GM18498 (cell line): ENCODE data around the gene TPH2.

ENCODE experiments used
- ATAC-seq: cut with Tn5 transposase; IDR thresholded peaks from one replicate; pipeline ENCODE4 v1.9.1; 2021; ENCODE audit warnings: mild to moderate bottlenecking, moderate library complexity; ENCODE audit not compliant: unreplicated experiment

Gene TPH2

DNA sequence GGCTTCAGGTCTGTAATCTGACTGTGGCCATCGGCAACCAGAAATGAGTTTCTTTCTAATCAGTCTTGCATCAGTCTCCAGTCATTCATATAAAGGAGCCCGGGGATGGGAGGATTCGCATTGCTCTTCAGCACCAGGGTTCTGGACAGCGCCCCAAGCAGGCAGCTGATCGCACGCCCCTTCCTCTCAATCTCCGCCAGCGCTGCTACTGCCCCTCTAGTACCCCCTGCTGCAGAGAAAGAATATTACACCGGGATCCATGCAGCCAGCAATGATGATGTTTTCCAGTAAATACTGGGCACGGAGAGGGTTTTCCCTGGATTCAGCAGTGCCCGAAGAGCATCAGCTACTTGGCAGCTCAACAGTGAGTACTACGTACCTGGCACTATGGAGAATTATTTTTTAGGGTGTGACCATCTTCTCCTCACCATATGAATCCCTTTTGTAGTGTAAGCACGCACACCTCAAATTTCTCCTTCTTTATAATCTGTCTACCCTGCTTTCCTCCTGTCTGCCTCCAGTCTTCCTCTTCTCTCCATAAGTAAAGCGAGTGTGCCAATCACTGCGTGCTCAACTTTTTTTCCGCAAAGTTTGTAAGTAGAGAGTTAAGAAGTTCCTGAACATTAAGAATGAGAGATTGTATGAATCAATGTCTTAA lies at the start of gene TPH2:
TSS of gene TPH2 (plus strand) at position 118 of the 658 bp plus-strand sequence. CDS start at position 260, 142 bp downstream.
- peak; percentile 78 for ATAC-seq

DNA sequence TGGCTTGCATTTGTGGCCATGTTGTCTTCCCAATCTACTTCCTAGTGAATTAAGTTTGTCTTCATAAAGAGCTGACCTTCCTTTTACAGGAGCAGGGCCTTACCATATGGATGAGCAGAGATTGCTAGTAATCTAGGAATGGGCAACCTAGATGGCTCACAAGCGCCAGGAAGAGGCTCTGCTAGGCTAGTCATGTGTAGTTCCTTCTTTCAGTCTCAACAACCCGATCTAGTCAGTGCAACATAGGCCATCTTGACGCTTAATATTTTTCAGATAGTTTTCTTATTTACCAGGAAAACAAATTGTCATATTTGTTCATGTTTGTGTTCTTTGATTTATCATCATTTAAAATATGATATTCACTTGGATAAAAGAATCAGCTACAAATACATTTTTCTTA lies 48.2 kb upstream of the TPH2 start:
- ATAC-seq: no peak

DNA sequence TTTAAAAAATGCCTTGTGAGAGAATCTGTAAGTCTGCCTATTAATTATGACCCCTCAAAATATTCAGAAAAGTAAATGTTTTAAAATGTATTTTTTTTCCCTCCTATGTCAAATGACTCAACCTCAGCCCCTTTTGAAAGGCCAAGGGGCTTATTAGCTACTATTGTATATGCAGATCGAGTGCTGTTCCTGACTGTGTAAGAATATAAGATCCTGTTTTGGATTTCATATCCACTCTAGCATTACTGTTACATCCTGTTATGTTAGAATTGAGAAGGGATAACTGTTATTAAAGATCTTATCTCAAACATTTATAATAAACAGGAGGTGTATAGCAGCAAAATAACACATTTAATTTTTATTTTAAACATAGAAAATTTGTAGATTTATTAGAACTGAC lies 46.6 kb upstream of the TPH2 start:
- no peak for ATAC-seq

DNA sequence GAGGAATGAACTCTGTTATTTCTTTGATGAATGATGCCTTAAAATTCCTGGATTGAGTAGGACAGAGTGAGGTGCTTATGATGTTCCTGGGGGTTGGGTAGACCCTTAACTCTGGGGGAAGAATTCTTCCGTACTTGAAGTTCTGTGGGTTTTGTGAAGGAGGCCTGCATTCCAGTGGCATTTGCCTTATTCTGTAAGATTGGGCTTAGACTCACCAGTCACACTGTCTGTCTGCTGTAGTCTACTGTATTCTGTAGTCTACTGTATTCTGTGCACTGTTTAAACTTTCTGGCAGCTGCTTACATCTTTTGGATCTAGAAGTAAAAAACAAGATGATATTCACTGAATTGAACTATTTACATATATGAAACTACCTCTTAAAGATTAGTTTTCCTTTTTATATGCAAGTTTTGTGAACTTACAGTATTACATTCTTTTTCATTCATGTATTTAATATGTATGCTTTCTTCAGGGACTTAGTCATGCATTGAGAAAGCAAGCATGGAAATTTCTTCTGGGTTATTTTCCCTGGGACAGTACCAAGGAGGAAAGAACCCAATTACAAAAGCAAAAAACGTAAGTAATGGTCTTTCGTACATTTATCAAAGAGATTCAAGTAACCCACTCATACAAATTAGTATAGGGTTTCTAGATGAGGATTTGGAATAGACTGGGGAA lies 42.3 kb upstream of the TPH2 start:
- ATAC-seq: no peak

DNA sequence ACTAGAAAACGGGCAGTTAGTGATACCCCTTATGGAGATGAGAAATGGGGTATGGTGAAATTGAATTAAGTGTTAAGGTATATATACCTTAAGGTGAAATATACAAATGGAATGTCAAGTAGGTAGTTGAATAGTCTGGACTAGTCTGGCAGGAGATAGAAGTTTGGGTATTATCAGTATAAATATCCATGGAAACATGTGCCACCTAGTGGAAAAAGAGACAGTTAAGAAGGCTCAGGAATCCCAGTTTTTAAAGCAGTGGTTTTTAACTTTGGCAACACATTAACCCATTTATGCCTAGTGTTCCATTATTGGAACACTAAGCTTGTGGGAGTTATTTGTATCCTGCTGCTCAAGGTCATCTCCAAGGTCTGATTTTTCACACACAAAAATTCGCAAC lies 38.6 kb upstream of the TPH2 start:
- ATAC-seq: no peak

DNA sequence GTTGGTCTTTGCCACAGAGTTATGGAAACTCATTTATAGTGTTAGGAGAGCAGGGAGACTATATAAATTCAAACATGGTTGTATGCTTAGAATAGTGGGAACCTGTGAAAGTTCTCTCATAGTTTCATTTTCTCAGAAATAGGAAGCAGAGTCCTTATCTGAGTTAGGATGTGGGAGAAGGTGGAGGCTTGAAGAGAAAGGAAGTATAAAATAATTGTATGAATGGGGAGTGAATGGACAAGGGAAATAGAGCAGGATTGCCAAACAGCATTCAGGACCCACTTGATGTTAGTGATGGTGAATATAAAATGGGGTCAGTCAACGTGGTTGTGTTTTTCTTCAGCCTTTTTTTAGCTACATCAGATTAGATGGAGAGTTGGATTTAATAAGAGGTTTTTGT lies 34.0 kb upstream of the TPH2 start:
- no peak for ATAC-seq

DNA sequence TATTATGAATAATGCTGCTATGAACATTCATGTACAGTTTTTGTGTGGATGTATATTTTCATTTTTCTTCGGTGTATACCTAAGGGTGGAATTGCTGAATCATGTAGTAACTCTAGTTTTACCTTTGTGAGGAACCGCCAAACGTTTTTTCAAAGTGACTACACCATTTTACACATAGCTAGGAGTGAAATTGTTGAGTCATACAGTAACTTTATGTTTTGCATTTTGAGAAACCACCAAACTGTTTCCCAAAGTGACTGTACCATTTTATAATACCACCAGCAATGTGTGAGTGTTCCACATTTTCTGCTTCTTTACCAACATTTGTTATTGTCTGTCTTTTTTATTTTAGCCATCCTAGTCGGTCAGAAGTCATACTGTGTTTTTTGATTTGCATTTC lies 3.1 kb upstream of the TPH2 start:
- peak; percentile 79 for ATAC-seq

DNA sequence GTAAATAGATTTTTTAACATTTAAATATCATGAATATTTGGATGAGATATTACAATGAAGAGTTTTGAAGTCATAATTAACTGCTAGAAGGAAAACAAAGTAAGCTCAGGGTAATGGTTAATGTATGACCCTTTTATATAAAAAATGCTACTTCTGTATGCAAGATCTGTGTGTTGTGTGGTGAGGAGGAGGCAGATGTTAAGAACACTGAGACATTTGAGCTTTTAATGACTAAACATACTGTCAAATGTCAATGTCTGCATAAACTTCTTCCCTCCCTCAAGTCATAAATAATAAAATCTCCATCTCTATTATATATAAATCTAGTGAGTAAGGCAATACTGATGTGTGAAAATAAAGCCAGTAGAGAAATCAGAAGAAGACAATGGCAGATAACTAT lies 1.4 kb downstream of the TPH2 start:
- no peak for ATAC-seq

DNA sequence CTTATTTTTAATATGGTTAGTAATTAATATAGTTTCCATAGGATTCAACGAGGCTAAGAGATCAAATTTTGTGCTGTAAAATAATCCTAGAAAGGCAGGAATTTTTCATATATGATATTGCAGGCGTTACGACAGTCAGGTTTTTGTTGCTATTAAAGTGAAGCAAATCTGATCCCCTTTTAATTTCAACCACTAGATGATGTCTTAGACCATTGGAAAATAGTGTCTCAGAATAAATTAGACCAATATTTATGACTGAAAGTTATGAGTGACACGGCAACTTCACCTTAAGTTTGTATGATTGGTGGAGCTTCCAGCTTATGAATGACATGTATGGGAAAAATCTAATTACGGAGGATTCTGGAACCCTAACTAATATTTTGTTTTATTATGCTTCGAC lies 2.5 kb downstream of the TPH2 start:
- ATAC-seq: no peak

DNA sequence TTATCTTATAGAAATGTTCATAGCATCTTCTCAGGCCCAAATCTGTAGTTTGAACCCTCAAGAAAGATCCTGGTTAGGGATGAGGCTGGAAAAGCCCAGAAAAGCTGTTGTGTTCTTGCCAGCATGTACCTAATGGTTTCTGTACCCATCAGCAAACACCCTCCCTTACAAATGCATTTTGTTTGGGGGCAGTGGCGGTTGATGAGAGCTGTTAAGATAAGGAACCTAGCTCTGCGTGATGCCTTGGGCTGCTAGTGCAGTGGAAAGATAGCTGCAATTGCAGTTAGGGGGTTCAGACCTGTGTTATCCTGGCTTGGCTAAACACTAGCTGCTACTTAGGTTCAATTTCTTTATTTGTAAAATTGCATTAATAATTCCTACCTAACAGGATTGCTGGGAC lies 3.6 kb downstream of the TPH2 start:
- no peak for ATAC-seq

DNA sequence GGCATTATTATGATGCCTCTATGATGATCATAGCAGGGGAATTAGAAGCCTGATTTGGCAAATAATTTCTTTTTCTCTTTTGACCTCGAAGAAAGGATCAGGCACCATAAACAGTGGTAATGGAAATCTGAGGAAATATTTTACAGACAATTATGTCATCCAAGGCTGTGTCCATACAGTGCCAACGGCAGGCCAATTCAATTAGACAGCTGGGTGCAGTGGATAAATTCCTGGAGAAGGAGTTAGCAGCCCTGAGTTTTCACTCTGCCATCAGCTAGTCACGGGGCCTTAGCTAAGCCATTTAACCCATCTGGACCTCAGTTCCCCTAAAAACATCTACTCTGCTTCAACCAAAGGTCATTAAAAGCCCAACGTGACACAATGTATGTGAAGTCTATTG lies 4.1 kb downstream of the TPH2 start:
- ATAC-seq: no peak

DNA sequence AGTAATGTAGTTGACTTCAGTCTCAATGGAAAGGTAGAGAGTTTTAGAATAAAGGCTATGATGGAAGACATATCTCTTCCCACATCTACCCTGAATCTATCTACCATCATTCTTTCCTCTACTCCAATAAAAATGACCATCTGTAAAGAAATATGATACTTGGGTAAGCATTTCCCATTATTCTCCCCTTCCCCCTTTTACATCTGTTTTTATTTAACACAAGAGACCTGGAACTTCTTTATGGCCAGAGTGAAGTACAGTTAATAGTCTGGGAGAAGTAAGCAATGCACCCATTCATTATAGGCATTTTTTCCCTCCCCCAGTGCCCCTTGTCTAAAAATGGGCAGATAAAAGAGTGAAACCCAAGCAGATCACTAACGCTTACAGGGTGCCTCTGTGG lies 6.5 kb downstream of the TPH2 start:
- ATAC-seq: no peak

DNA sequence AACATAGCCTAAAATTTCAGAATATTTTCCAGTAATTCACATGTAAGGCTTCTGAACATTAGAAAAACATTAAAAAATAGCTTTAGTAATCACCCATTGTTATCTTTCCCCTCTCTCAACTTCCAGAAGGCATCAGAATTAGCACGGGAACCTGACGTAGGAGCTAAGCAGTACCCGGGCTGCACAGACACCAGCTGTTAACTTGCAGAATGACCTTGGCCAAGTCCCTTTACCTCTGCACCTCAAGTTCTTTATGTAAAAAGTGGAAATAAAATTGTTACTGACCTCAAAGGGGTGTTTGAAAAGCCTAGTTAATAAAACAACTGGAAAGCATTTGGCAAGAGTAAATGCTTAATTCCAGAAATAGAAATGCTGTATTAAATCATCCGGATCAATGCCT lies 7.2 kb downstream of the TPH2 start:
- ATAC-seq: no peak

DNA sequence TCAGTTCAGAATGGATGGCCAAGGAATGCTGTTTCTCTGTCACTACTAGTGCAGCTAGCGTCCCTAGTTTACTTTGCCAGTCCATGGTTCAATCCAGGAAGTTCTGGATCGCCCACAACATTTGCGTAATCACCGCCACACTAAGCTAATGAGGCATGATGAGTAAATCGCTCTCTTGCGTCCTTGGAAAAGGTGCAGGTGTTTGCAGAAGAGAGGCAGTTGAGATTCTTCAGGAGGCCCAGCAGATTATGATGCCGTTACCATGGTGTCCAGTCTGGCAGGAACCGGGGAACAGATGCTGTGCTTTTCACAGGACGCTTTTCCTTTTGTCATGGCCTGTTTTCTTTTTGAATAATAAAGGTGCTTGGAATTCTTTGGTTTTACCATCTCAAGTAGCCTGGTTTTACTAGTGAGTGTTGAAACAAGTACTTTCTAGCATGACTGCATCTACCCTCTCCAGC lies 9.0 kb downstream of the TPH2 start:
- ATAC-seq: no peak

DNA sequence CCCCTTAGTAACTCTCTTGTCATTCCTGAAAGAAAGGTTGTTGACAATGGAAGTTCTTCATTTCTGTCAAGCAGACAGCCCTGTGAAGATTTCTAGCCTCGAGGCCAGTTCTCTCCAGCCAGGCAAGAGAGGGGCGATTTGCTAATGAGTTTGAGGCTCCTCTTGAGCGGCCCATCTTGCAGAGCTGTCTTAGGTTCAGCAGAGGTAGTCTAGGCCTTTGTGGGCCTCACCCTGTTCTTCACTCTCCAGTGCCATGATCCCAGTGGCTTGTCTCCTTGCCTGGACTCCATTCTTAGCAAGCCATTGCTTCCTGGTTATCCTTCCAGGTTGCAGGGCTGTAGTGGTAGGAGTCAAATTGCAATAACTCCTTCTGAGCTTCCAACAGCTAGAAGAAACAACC lies 9.7 kb downstream of the TPH2 start:
- no peak for ATAC-seq

DNA sequence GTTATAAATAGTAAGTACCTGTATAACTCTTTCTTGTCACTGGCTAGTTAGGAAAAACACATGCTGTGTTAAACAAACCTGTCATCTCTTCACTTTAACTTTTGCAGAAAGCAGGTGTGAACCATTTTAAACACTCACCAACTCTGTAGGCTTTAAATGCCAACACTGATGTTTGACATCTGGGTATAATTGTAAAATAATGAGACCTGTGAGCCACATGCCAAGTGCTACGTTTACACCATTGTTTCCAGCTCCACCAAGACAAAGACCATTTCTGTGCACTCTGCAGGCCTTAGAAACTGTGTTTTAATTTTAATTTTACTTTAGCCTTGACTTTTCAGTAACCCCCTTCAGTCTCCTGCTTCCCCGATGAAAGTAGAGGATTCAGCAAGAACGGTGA lies 11.0 kb downstream of the TPH2 start:
- no peak for ATAC-seq

DNA sequence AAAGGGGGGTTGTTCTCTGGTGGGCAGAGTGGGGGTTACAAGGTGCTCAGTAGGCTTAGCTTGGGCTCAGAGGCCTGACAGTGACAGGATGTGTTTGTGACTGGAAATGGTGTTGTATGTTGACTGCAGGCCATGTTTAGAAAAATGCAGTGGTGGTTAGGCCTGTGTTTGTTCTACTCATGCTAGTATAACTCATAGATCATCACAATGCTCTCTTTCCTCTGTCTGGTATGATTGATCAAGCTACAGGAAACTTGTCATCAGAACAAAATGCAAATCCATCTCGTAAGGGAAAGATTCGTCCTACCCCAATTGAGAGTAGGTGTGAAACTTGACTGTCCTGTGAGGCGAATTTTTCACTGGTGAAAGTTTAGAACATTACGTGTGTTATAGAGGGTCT lies 11.8 kb downstream of the TPH2 start:
- no peak for ATAC-seq

DNA sequence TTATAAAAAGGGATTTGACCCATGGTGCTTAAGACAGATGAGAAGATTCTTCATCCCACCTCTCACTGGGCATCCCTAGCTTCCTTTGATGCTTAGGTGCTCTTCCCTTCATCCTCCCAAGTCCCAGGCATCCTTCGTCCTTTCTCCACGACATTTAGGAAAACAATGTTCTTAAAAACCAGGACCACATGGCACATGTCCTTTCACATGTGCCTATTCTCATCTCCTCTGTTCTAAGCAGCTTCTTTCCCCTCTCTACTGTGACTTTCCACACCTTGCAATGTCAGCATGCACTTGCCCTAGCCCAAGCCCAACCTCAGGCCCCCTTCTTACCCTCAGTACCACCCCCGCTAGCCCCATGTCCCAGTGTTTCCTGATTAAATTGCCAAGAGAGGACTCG lies 12.2 kb downstream of the TPH2 start:
- ATAC-seq: no peak

DNA sequence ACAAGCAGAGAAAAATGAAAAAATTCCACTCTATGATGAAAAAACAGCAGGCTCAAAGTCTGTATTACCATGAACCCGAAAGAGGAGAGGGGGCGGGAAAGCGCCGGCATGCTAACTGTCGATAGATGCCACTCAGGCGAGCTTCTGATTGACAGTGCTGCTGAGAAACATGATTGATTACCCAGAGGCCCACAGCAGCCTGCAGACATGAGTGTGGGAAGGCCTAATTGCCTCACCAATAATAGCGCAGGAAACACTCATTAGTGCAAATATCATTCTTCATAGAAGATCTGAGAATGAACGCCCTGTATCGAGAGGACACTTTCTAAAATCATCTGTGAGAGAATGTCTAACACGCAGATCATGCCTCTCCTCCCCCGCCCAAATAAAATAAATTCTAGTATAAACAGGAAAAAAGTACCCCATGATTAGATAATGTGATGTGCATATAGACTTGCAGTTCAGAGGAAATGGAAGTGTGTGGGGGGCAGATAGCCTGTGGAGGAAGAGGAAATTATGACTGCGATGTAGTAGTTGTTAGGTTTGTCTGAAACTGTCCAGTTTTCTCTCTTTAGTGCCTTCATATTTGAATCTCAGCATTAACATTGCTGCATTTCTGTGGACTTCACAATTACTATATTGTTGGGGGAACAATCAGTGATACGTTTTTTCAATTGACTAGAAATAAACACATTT lies 15.6 kb downstream of the TPH2 start:
- no peak for ATAC-seq

DNA sequence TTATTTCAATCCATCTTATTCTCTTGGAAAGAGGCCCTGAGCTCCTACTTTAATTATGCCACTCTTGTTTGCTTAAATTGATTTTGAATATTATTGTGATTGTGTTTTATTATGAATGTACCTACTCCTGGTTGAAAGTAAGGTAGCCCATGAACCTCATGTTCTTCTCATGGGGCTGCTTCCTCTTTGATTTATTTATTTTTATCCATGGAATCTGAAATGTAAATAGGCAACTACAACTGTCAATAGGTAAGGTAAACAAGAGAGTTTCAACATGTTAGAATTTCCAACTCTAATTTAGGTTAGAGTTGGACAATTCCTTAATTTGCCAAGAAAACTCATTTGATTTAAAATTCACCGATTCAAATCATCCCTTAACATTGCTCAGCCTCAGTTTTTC lies 16.2 kb downstream of the TPH2 start:
- ATAC-seq: no peak

DNA sequence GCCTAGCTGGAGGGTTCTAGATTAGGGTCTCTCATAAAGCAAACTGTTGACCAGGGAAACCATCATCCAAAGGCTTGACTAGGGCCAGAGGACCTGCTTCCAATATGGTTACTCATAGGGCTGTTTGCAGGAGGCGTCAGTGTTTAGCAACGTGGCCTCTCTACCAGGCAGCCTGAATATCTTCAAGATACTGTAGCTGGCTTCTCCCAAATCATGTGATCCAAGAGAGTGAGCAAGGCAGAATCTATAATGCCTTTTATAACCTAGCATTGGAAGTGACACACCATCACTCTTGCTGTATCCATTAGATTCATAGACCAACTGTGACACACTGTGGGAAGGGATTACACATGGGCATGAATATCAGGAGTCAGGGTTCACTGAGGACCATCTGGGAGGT lies 17.3 kb downstream of the TPH2 start:
- no peak for ATAC-seq

DNA sequence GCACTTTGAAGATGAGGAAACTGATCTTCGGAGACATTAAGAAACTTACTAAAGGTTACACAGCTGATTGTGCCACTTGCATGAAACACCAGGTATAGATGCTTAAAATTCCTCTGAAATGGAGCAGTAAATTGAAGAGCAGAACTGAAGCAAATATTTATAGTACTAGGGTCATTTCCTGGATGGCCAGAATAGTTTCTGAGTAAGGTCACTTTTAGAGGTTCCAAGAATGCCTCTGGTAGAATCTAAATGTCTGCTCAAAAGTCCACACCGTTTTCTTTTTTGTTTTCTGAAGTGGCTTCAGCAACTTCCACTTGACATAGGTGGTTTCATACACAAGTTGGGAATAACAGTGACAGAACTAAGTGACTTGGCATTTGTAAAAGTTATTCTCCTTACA lies 19.4 kb downstream of the TPH2 start:
- no peak for ATAC-seq
